Neural crest cell (in vitro differentiated cells): ENCODE results near the gene ACOD1. TPM values are rescaled to one million over a fixed set of nuclear protein-coding genes. Genes with fewer than 3 reads are reported as not detected.
A peak's percentile ranks its signal among the peaks of the same experiment; 100 is the strongest.

Source experiments
- DNase-seq: peaks from one replicate; pipeline ENCODE4 v3.0.0; 2021; ENCODE audit warnings: low read depth, mixed read lengths, low spot score
- H3K27ac Mint-ChIP-seq: one replicate; pipeline ENCODE4 v1.8.0; 2021; ENCODE audit warnings: mild to moderate bottlenecking, mixed read lengths; ENCODE audit not compliant: unreplicated experiment
- H3K27me3 Mint-ChIP-seq: 2 replicates; pipeline ENCODE4 v1.8.0; 2021; ENCODE audit warnings: low read depth, mild to moderate bottlenecking, mixed read lengths
- H3K36me3 Mint-ChIP-seq: 2 replicates; pipeline ENCODE4 v1.8.0; 2021; ENCODE audit warnings: low read depth, mild to moderate bottlenecking, mixed read lengths
- H3K4me1 Mint-ChIP-seq: 2 replicates; pipeline ENCODE4 v1.8.0; 2021; ENCODE audit warnings: mixed read lengths
- H3K4me3 Mint-ChIP-seq: one replicate; pipeline ENCODE4 v1.8.0; 2021; ENCODE audit warnings: mild to moderate bottlenecking, mixed read lengths
- H3K9me3 Mint-ChIP-seq: 2 replicates; pipeline ENCODE4 v1.8.0; 2021; ENCODE audit warnings: mixed read lengths
- CTCF ChIP-seq: fragments of 200-600 bp; sonication (generic); conservative IDR thresholded peaks from 2 replicates; pipeline ENCODE4 v1.5.0; 2021; ENCODE audit warnings: antibody characterized with exemption, mild to moderate bottlenecking
- total RNA-seq: library from RNA; stranded (reverse); gene quantifications from 2 replicates; pipeline ENCODE4 v1.2.1, GENCODE V29; 2021

Gene ACOD1
- total RNA-seq, 1 donor from 2014 or later, result not detected

- Mint-ChIP-seq H3K4me3 (no peak overlapping the region), H3K36me3 (peaks cover 19% of the 10 kb centered on the region), H3K9me3 (no peaks in the 10 kb centered on the region)
These were observed 52.2 kb downstream of the ACOD1 start for GRCh38 chr13:77000475-77000874.

GRCh38 chr13:77001540-77001939, 53.2 kb downstream of the ACOD1 start:
- Mint-ChIP-seq H3K27me3 (no peaks in the 10 kb centered on the region), H3K36me3 (peaks cover 16% of the 10 kb centered on the region), H3K27ac (no peak overlapping the region), H3K4me1 (no peaks in the 10 kb centered on the region), H3K9me3 (no peaks in the 10 kb centered on the region), H3K4me3 (no peak overlapping the region)
- DNase-seq, result no peak
- no peak for TF ChIP-seq CTCF

More at GRCh38 chr13:77000475-77000874, 52.2 kb downstream of the ACOD1 start:
- Mint-ChIP-seq H3K27me3 (no peaks in the 10 kb centered on the region), H3K4me1 (no peaks in the 10 kb centered on the region), H3K27ac (no peak overlapping the region)
- TF ChIP-seq CTCF, result no peak
- DNase-seq, result no peak

- peaks cover 13% of the 10 kb centered on the region for H3K36me3 Mint-ChIP-seq
- no peaks in the 10 kb centered on the region for H3K4me1 Mint-ChIP-seq
- no peak overlapping the region for H3K4me3 Mint-ChIP-seq
- DNase-seq, result no peak
- no peaks in the 10 kb centered on the region for H3K9me3 Mint-ChIP-seq
- no peak for TF ChIP-seq CTCF
- H3K27ac Mint-ChIP-seq, result no peak overlapping the region
- no peaks in the 10 kb centered on the region for H3K27me3 Mint-ChIP-seq
These were observed 53.8 kb downstream of the ACOD1 start for GRCh38 chr13:77001963-77002587.

- no peaks in the 10 kb centered on the region for H3K4me1 Mint-ChIP-seq
- no peak overlapping the region for H3K4me3 Mint-ChIP-seq
- no peak overlapping the region for H3K27ac Mint-ChIP-seq
- DNase-seq, result no peak
- peak; percentile 69 for TF ChIP-seq CTCF
- no peaks in the 10 kb centered on the region for H3K9me3 Mint-ChIP-seq
- H3K27me3 Mint-ChIP-seq, result no peaks in the 10 kb centered on the region
- H3K36me3 Mint-ChIP-seq, result peaks cover 13% of the 10 kb centered on the region
These were observed 54.4 kb downstream of the ACOD1 start for GRCh38 chr13:77002590-77003190.

Other genes with a start within 250 kb of the ACOD1 start
- gene KCTD12, start 62.1 kb upstream of the ACOD1 start, total RNA-seq, result 7.4 and 8.6 TPM in 2 replicates
- gene CLN5, start 43.6 kb downstream of the ACOD1 start, total RNA-seq, result 17.3 and 17.5 TPM in 2 replicates
- gene FBXL3, start 78.6 kb downstream of the ACOD1 start, total RNA-seq, result 21.7 and 25.1 TPM in 2 replicates